Esophagus squamous epithelium (tissue), 4 donors: ENCODE measurements around the gene ABHD5.

Experiments used
- CTCF ChIP-seq, 6 experiments: fragments of 450-650 bp in 4 of 6; fragments of 200-600 bp in 2 of 6; sonication (generic) in 2 of 6; IDR thresholded peaks; one replicate each; pipeline ENCODE4 v1.5.1; 2016 to 2019; ENCODE audit warnings: antibody characterized with exemption in 6 of 6, mild to moderate bottlenecking in 4 of 6, moderate library complexity in 4 of 6
- POLR2A ChIP-seq, 4 donors: fragments of 450-650 bp; IDR thresholded peaks; one replicate each; pipeline ENCODE4 v1.6.1; 2017; ENCODE audit warnings: antibody characterized with exemption in 4 of 4, mild to moderate bottlenecking in 4 of 4, moderate library complexity in 3 of 4

- TF ChIP-seq CTCF (IDR thresholded peaks at IDR 0.05) (no peak), POLR2A (IDR thresholded peaks at IDR 0.05) (no peak)
Measured at GRCh38 chr3:43764056-43764455, 73.3 kb downstream of the ABHD5 start.
